Immature natural killer cell (primary cell): Measurements from ENCODE around the gene PTPA. TPM values are rescaled to one million over a fixed set of nuclear protein-coding genes. Genes with fewer than 3 reads are reported as not detected.
"Not testable (repeated sequence)": the region's sequence is repeated elsewhere in the genome, so short reads cannot be mapped to it uniquely, and the experiment has no call there.

Experiments used
- DNase-seq, 3 donors: peaks; one replicate each; pipeline ENCODE4 v3.0.0; 2022; ENCODE audit warnings: mixed read lengths in 1 of 3
- H3K27ac Mint-ChIP-seq, 6 donors: one replicate each; pipeline ENCODE4 v1.8.0; 2020; ENCODE audit warnings: mixed read lengths in 6 of 6, mild to moderate bottlenecking in 5 of 6, inconsistent platforms in 4 of 6, moderate library complexity in 3 of 6
- H3K27me3 Mint-ChIP-seq, 3 donors: one replicate each; pipeline ENCODE4 v1.8.0; 2020 to 2021; ENCODE audit warnings: low read depth in 3 of 3, mild to moderate bottlenecking in 3 of 3, mixed read lengths in 3 of 3, moderate library complexity in 3 of 3, inconsistent platforms in 1 of 3
- H3K36me3 Mint-ChIP-seq, 3 donors: one replicate each; pipeline ENCODE4 v1.8.0; 2020; ENCODE audit warnings: mixed read lengths in 3 of 3, inconsistent platforms in 2 of 3, mild to moderate bottlenecking in 2 of 3
- H3K4me1 Mint-ChIP-seq, 2 donors: one replicate each; pipeline ENCODE4 v1.8.0; 2020; ENCODE audit warnings: inconsistent platforms in 2 of 2, mild to moderate bottlenecking in 2 of 2, mixed read lengths in 2 of 2, moderate library complexity in 1 of 2
- H3K4me3 Mint-ChIP-seq, 5 donors: one replicate each; pipeline ENCODE4 v1.8.0; 2020; ENCODE audit warnings: mild to moderate bottlenecking in 5 of 5, mixed read lengths in 5 of 5, inconsistent platforms in 3 of 5, moderate library complexity in 3 of 5
- H3K9me3 Mint-ChIP-seq, 6 donors: one replicate each; pipeline ENCODE4 v1.8.0; 2020; ENCODE audit warnings: mild to moderate bottlenecking in 6 of 6, mixed read lengths in 6 of 6, inconsistent platforms in 4 of 6, moderate library complexity in 3 of 6
- polyA plus RNA-seq, 3 donors: library from polyadenylated mRNA; unstranded; fragments of 300-500 nt; fragmentation: Illumina TruSeq; gene quantifications; one replicate each; pipeline ENCODE4 v1.2.3, GENCODE V29; 2021

Gene PTPA
- polyA plus RNA-seq, 3 donors from 2014 or later: 16.8 to 19.1 (median 19.0) TPM

- Mint-ChIP-seq H3K36me3 (no peaks in the 10 kb centered on the region), H3K4me3 (no peak overlapping the region), H3K9me3 (peaks cover 0 to 4% (median 2%) of the 10 kb centered on the region in 6 donors), H3K4me1 (no peaks in the 10 kb centered on the region), H3K27ac (no peak overlapping the region), H3K27me3 (peaks cover 2 to 10% (median 9%) of the 10 kb centered on the region in 3 donors)
- DNase-seq: no peak
Observed at GRCh38 chr9:129193655-129194054, 82.4 kb downstream of the PTPA start.

- Mint-ChIP-seq H3K36me3 (peaks cover 0 to 3% (median 0%) of the 10 kb centered on the region in 3 donors), H3K27ac (no peak overlapping the region), H3K4me1 (no peaks in the 10 kb centered on the region), H3K4me3 (no peak overlapping the region), H3K27me3 (peaks cover 2 to 13% (median 9%) of the 10 kb centered on the region in 3 donors), H3K9me3 (peaks cover 0 to 4% (median 2%) of the 10 kb centered on the region in 6 donors)
- DNase-seq: no peak
Observed at GRCh38 chr9:129194221-129194620, 83.0 kb downstream of the PTPA start.

- peaks cover 0 to 4% (median 2%) of the 10 kb centered on the region in 6 donors for H3K9me3 Mint-ChIP-seq
Observed at GRCh38 chr9:129195606-129196005, 84.4 kb downstream of the PTPA start.

GRCh38 chr9:129197045-129197444 lies 85.8 kb downstream of the PTPA start:
- not testable (repeated sequence) for H3K9me3 Mint-ChIP-seq, DNase-seq, H3K36me3 Mint-ChIP-seq, H3K4me3 Mint-ChIP-seq, H3K4me1 Mint-ChIP-seq, H3K27ac Mint-ChIP-seq
- H3K27me3 Mint-ChIP-seq: peaks cover 2 to 13% (median 11%) of the 10 kb centered on the region in 3 donors

More at GRCh38 chr9:129195606-129196005, 84.4 kb downstream of the PTPA start:
- H3K36me3 Mint-ChIP-seq: peaks cover 0 to 3% (median 0%) of the 10 kb centered on the region in 3 donors
- no peaks in the 10 kb centered on the region for H3K4me1 Mint-ChIP-seq
- no peak overlapping the region for H3K27ac Mint-ChIP-seq
- no peak overlapping the region for H3K4me3 Mint-ChIP-seq
- DNase-seq: no peak
- peaks cover 2 to 13% (median 11%) of the 10 kb centered on the region in 3 donors for H3K27me3 Mint-ChIP-seq

- Mint-ChIP-seq H3K27ac (no peak overlapping the region), H3K9me3 (peaks cover 0 to 3% (median 0%) of the 10 kb centered on the region in 6 donors), H3K36me3 (peaks cover 0 to 3% (median 0%) of the 10 kb centered on the region in 3 donors), H3K4me1 (no peaks in the 10 kb centered on the region), H3K27me3 (peaks cover 2 to 13% (median 10%) of the 10 kb centered on the region in 3 donors), H3K4me3 (no peak overlapping the region)
- no peak for DNase-seq
Observed at GRCh38 chr9:129197978-129198318, 86.7 kb downstream of the PTPA start.

Other genes with a start within 250 kb of the PTPA start
- 10 to 100 TPM in 1 of 3 donors, 1 to 10 TPM in 2; 9.6 to 10.1 (median 10.0) TPM for gene KYAT1, start 229.5 kb upstream of the PTPA start, polyA plus RNA-seq
- gene LRRC8A, start 229.3 kb upstream of the PTPA start, polyA plus RNA-seq: 10 to 100 TPM; 29.3 to 98.2 (median 34.6) TPM
- 1 to 10 TPM; 2.7 to 7.1 (median 4.1) TPM for gene PHYHD1, start 190.4 kb upstream of the PTPA start, polyA plus RNA-seq
- 10 to 100 TPM in 1 of 3 donors, 1 to 10 TPM in 2; 9.5 to 18.0 (median 10.0) TPM for gene DOLK, start 163.8 kb upstream of the PTPA start, polyA plus RNA-seq
- 10 to 100 TPM; 12.2 to 31.8 (median 18.6) TPM for gene NUP188, start 163.7 kb upstream of the PTPA start, polyA plus RNA-seq
- gene SH3GLB2, start 83.1 kb upstream of the PTPA start, polyA plus RNA-seq: 10 to 100 TPM; 20.4 to 42.2 (median 24.1) TPM
- gene MIGA2, start 74.8 kb upstream of the PTPA start, polyA plus RNA-seq: 1 to 10 TPM; 4.8 to 9.1 (median 6.9) TPM
- gene DOLPP1, start 30.3 kb upstream of the PTPA start, polyA plus RNA-seq: 10 to 100 TPM in 2 of 3 donors, 1 to 10 TPM in 1; 9.0 to 13.1 (median 12.9) TPM
- 10 to 100 TPM in 2 of 3 donors, 1 to 10 TPM in 1; 9.8 to 22.4 (median 16.7) TPM for gene CRAT, start 622 bp upstream of the PTPA start, polyA plus RNA-seq
- gene IER5L, start 66.8 kb downstream of the PTPA start, polyA plus RNA-seq: 1 to 10 TPM in 1 of 3 donors, under 1 TPM in 2; 0.15 to 1.1 (median 0.16) TPM